ENCODE data around the gene JDP2.

Gene JDP2

GRCh38 chr14:75484711-75485429 lies 57.0 kb downstream of the JDP2 start:
- no peak for DNase-seq (ENCODE audit: low spot score)

- no peak for DNase-seq (ENCODE audit: low spot score)
Measured at GRCh38 chr14:75486318-75486717, 58.5 kb downstream of the JDP2 start.

- DNase-seq (ENCODE audit: low spot score), result no peak
Measured at GRCh38 chr14:75487155-75487671, 59.4 kb downstream of the JDP2 start.

- DNase-seq (ENCODE audit: low spot score), result no peak
Measured at GRCh38 chr14:75489480-75489837, 61.6 kb downstream of the JDP2 start.

- no peak for DNase-seq (ENCODE audit: low spot score)
Measured at GRCh38 chr14:75491376-75491978, 63.7 kb downstream of the JDP2 start.

GRCh38 chr14:75492832-75493591 lies 65.2 kb downstream of the JDP2 start:
- no peak for DNase-seq (ENCODE audit: low spot score)

GRCh38 chr14:75493592-75494087 lies 65.8 kb downstream of the JDP2 start:
- DNase-seq (ENCODE audit: low spot score), result no peak

- DNase-seq (ENCODE audit: low spot score), result no peak
Measured at GRCh38 chr14:75494896-75495295, 67.1 kb downstream of the JDP2 start.

- no peak for DNase-seq (ENCODE audit: low spot score)
Measured at GRCh38 chr14:75495399-75495798, 67.6 kb downstream of the JDP2 start.

- DNase-seq (ENCODE audit: low spot score), result no peak
Measured at GRCh38 chr14:75495882-75496281, 68.1 kb downstream of the JDP2 start.

GRCh38 chr14:75496755-75497154 lies 68.9 kb downstream of the JDP2 start:
- DNase-seq (ENCODE audit: low spot score), result no peak

GRCh38 chr14:75497191-75497590 lies 69.4 kb downstream of the JDP2 start:
- DNase-seq (ENCODE audit: low spot score), result peak; percentile 34

- no peak for DNase-seq (ENCODE audit: low spot score)
Measured at GRCh38 chr14:75497701-75498100, 69.9 kb downstream of the JDP2 start.

- DNase-seq (ENCODE audit: low spot score), result no peak
Measured at GRCh38 chr14:75499084-75499875, 71.5 kb downstream of the JDP2 start.

- DNase-seq (ENCODE audit: low spot score), result no peak
Measured at GRCh38 chr14:75501080-75501479, 73.3 kb downstream of the JDP2 start.

GRCh38 chr14:75504411-75504810 lies 76.6 kb downstream of the JDP2 start:
- no peak for DNase-seq (ENCODE audit: low spot score)

GRCh38 chr14:75506930-75507329 lies 79.1 kb downstream of the JDP2 start:
- no peak for DNase-seq (ENCODE audit: low spot score)

GRCh38 chr14:75510547-75510946 lies 82.7 kb downstream of the JDP2 start:
- DNase-seq (ENCODE audit: low spot score), result no peak

GRCh38 chr14:75511201-75511600 lies 83.4 kb downstream of the JDP2 start:
- no peak for DNase-seq (ENCODE audit: low spot score)

GRCh38 chr14:75513911-75514672 lies 86.3 kb downstream of the JDP2 start:
- DNase-seq (ENCODE audit: low spot score), result no peak

Measured in pons (tissue), 1 donor.